Retinal pigment epithelial cell (primary cell): Measurements from ENCODE around the gene RFX8.

Experiments used
- DNase-seq: peaks from one replicate; pipeline ENCODE4 v3.0.0-alpha.2; 2010; ENCODE audit warnings: low read depth
- H3K4me3 ChIP-seq: 2 replicates; pipeline ENCODE4 v1.5.1; 2011; ENCODE audit warnings: mild to moderate bottlenecking, low read length, control low read depth, moderate library complexity
- CTCF ChIP-seq: conservative IDR thresholded peaks from 2 replicates; pipeline ENCODE4 v1.5.1; 2011; ENCODE audit warnings: low read depth, low read length, control low read depth, inconsistent platforms

RFX8 gene

DNA sequence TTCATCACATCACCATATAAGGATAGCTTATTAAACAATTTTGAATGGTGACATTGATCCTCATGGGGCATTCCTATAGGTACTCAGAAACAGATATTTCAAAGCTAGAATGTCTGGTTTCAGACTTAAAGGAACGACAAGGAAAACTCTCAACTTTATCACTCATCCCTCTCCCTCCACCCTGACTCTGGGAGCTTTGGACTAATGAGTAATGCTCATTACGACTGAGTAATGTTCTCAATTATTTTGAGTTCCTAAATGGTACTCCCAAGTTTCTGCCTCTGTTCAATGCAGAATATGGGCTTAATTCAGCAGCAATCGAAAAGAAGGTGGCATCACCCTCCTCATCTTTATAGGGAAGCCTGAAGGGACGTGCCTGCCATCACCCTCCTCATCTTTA lies 43.4 kb downstream of the RFX8 start:
- no peak for TF ChIP-seq CTCF
- DNase-seq = no peak
- H3K4me3 ChIP-seq = no peak overlapping the region

GRCh38 chr2:101430156-101430555 lies 44.8 kb downstream of the RFX8 start:
- no peak for DNase-seq
- H3K4me3 ChIP-seq = no peak overlapping the region
- TF ChIP-seq CTCF = no peak

- no peak for DNase-seq
- H3K4me3 ChIP-seq = no peak overlapping the region
- no peak for TF ChIP-seq CTCF
These were observed 45.5 kb downstream of the RFX8 start for GRCh38 chr2:101429453-101429852.

DNA sequence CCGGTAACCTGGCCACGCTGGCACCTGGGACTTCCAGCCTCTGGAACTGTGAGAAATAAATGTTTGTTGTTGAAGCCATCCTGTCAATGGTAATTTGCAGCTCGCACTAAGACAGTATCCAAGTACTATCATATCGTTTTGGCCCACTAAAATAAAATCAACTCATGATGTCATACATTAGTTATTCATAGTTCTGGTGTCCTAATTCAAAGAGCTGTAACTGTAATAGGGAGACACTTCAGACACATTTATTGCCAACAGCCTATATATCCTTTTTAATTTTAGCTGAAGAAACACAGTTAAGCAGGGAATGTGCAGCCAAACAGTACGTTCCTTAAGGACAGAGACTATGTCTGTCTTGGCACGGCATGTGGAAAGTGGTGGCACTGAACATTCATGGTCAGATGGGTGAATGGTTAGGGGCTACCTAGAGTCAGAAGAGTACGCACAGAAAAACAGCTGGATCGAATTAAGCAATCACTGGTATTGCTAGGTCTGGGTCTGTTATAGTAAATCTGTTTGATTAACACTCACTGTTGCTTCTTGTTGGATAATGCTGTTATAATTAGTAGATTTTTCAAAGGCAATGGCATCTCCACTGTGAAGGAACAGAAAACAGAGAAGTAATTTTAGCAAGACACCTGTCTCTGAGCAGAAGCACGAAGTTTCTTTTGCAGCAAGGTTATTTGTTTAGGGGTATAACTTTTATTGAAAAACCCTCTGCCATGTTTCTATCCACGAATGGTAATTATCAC lies 46.3 kb downstream of the RFX8 start:
- no peak for TF ChIP-seq CTCF
- DNase-seq = no peak
- no peak overlapping the region for H3K4me3 ChIP-seq

DNA sequence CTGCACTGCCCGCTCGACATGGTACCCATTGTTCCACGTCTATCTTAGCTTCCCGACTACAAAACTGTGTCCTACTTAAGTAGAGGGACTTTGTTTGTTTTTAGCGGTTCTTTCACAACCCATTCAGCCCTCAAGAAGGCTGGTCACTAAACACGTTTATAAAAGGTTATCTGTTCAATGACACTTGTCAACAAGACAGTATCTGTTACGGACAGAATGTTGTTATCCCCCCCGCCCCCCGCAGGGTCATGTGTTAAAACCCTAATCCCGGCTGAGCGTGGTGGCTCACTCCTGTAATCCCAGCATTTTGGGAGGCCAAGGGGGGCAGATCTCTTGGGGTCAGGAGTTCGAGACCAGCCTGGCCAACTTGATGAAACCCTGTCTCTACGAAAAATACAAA lies 47.2 kb downstream of the RFX8 start:
- no peak for DNase-seq
- TF ChIP-seq CTCF = no peak
- no peak overlapping the region for H3K4me3 ChIP-seq

DNA sequence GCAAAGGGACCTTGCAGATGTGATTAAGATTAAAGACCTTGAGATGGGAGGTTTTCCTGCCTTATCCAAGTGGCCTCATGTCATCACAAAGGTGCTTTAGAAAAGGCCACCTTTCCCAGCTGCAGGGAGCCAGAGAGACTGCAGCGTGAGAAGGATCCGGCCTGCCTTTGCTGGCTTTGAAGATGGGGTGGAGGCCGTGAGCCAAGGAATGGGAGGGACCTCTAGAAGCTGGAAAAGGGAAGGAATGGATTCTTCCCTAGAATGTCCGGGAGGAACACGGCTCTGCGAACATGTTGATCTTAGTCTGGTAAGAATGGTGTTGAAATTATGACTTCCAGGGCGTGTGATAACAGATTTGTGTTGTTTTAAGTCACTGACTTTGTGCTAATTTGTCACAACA lies 47.7 kb downstream of the RFX8 start:
- H3K4me3 ChIP-seq = no peak overlapping the region
- no peak for TF ChIP-seq CTCF
- DNase-seq = no peak

GRCh38 chr2:101426822-101427221 lies 48.1 kb downstream of the RFX8 start:
- no peak overlapping the region for H3K4me3 ChIP-seq
- no peak for DNase-seq
- no peak for TF ChIP-seq CTCF
